Naive thymus-derived CD8-positive, alpha-beta T cell (primary cell): Measurements from ENCODE around the gene C18orf54. TPM values are rescaled to one million over a fixed set of nuclear protein-coding genes. Genes with fewer than 3 reads are reported as not detected.
A peak's percentile ranks its signal among the peaks of the same experiment; 100 is the strongest.

Experiments
- ATAC-seq, 2 donors: fragments of 150-1000 bp; cut with Tn5 transposase in 1 of 2; sonication (Bioruptor Pico), chemical (Tn5 transposase) in 1 of 2; 1 replicate in 1 of 2; 2 replicates in 1 of 2; pipeline ENCODE4 v1.10.0; 2021; ENCODE audit warnings: mild to moderate bottlenecking in 2 of 2, moderate library complexity in 2 of 2
- POLR2A ChIA-PET: fragments of 350-600 bp; sonication (Branson Sonifier 250); formaldehyde crosslinking; loops from one replicate; lab custom pipeline; 2021; ENCODE audit warnings: antibody characterized with exemption; lab: Charles Lee
- DNase-seq, 10 donors: peaks; one replicate each; pipeline versions ENCODE4 v3.0.0 to v3.0.0-alpha.2; 2020 to 2022
- H3K27ac Mint-ChIP-seq, 10 donors: one replicate each; pipeline ENCODE4 v1.8.0; 2020 to 2022; ENCODE audit warnings: mild to moderate bottlenecking in 10 of 10, mixed read lengths in 10 of 10, moderate library complexity in 4 of 10, inconsistent platforms in 1 of 10
- H3K27me3 Mint-ChIP-seq, 5 donors: one replicate each; pipeline ENCODE4 v1.8.0; 2021 to 2022; ENCODE audit warnings: mixed read lengths in 5 of 5
- H3K36me3 Mint-ChIP-seq, 3 donors: one replicate each; pipeline ENCODE4 v1.8.0; 2020 to 2022; ENCODE audit warnings: mixed read lengths in 3 of 3, mild to moderate bottlenecking in 2 of 3, inconsistent platforms in 1 of 3
- H3K4me1 Mint-ChIP-seq, 4 donors: one replicate each; pipeline ENCODE4 v1.8.0; 2021 to 2022; ENCODE audit warnings: mixed read lengths in 4 of 4
- H3K4me3 Mint-ChIP-seq, 10 donors: one replicate each; pipeline ENCODE4 v1.8.0; 2020 to 2022; ENCODE audit warnings: mild to moderate bottlenecking in 10 of 10, mixed read lengths in 10 of 10, moderate library complexity in 6 of 10, inconsistent platforms in 1 of 10
- H3K9me3 Mint-ChIP-seq, 9 donors: one replicate each; pipeline ENCODE4 v1.8.0; 2020 to 2022; ENCODE audit warnings: mixed read lengths in 9 of 9, mild to moderate bottlenecking in 3 of 9, inconsistent platforms in 1 of 9, moderate library complexity in 1 of 9
- polyA plus RNA-seq, 3 donors: library from polyadenylated mRNA; unstranded; fragments of 300-500 nt; fragmentation: Illumina TruSeq; gene quantifications; one replicate each; pipeline ENCODE4 v1.2.3, GENCODE V29; 2021
- total RNA-seq, 8 experiments: library from RNA in 2 of 8; stranded (reverse) in 2 of 8; gene quantifications; one replicate each; pipeline ENCODE4 v1.2.3 and lab custom pipeline; 2021 to 2026

Gene C18orf54
- total and polyA plus RNA-seq, 5 experiments from 2014 or later, result 0.98 to 4.2 (median 1.3) TPM

- ATAC-seq (no peak), DNase-seq (peak in 1 of 10 donors; percentile 7)
- Mint-ChIP-seq H3K27ac (peak overlapping the region in 1 of 10 donors; percentile 28), H3K4me1 (peaks cover 0 to 12% (median 1%) of the 10 kb centered on the region in 4 donors), H3K27me3 (peaks cover 3 to 38% (median 16%) of the 10 kb centered on the region in 5 donors), H3K4me3 (no peak overlapping the region), H3K36me3 (no peaks in the 10 kb centered on the region), H3K9me3 (peaks cover 0 to 2% (median 0%) of the 10 kb centered on the region in 9 donors)
- POLR2A ChIA-PET, result no interaction called here
Measured at GRCh38 chr18:54388203-54389142, 30.8 kb downstream of the C18orf54 start.

- POLR2A ChIA-PET, result no interaction called here
- Mint-ChIP-seq H3K36me3 (no peaks in the 10 kb centered on the region), H3K27me3 (peaks cover 3 to 38% (median 16%) of the 10 kb centered on the region in 5 donors), H3K4me1 (peaks cover 0 to 12% (median 1%) of the 10 kb centered on the region in 4 donors), H3K4me3 (no peak overlapping the region), H3K9me3 (peaks cover 0 to 2% (median 0%) of the 10 kb centered on the region in 9 donors), H3K27ac (peak overlapping the region in 1 of 10 donors; percentile 28)
- ATAC-seq (no peak), DNase-seq (no peak)
Measured at GRCh38 chr18:54389143-54389505, 31.4 kb downstream of the C18orf54 start.

GRCh38 chr18:54390838-54391237 is 33.1 kb downstream of the C18orf54 start:
- no peak overlapping the region for H3K4me3 Mint-ChIP-seq
- no peak for ATAC-seq
- POLR2A ChIA-PET, result no interaction called here

GRCh38 chr18:54392543-54393023 is 34.9 kb downstream of the C18orf54 start:
- no peak overlapping the region for H3K4me3 Mint-ChIP-seq
- H3K36me3 Mint-ChIP-seq, result no peaks in the 10 kb centered on the region
- ATAC-seq, result peak; percentile 57 to 65
- POLR2A ChIA-PET, result no interaction called here
- no peak overlapping the region for H3K27ac Mint-ChIP-seq
- H3K4me1 Mint-ChIP-seq, result peaks cover 0 to 12% (median 1%) of the 10 kb centered on the region in 4 donors
- peak in 3 of 10 donors; percentile 41 to 51 (median 48) for DNase-seq
- no peaks in the 10 kb centered on the region for H3K9me3 Mint-ChIP-seq
- peaks cover 3 to 38% (median 15%) of the 10 kb centered on the region in 5 donors for H3K27me3 Mint-ChIP-seq

More at GRCh38 chr18:54390838-54391237, 33.1 kb downstream of the C18orf54 start:
- peaks cover 0 to 2% (median 0%) of the 10 kb centered on the region in 9 donors for H3K9me3 Mint-ChIP-seq
- H3K27me3 Mint-ChIP-seq, result peaks cover 3 to 38% (median 16%) of the 10 kb centered on the region in 5 donors
- DNase-seq, result no peak
- peaks cover 0 to 12% (median 1%) of the 10 kb centered on the region in 4 donors for H3K4me1 Mint-ChIP-seq
- no peak overlapping the region for H3K27ac Mint-ChIP-seq
- no peaks in the 10 kb centered on the region for H3K36me3 Mint-ChIP-seq

GRCh38 chr18:54393648-54394294 is 36.1 kb downstream of the C18orf54 start:
- ATAC-seq (no peak), DNase-seq (no peak)
- no peaks in the 10 kb centered on the region for H3K36me3 Mint-ChIP-seq
- no peaks in the 10 kb centered on the region for H3K9me3 Mint-ChIP-seq
- H3K27ac Mint-ChIP-seq, result no peak overlapping the region
- POLR2A ChIA-PET, result no interaction called here
- H3K4me1 Mint-ChIP-seq, result peaks cover 0 to 5% (median 1%) of the 10 kb centered on the region in 4 donors
- H3K27me3 Mint-ChIP-seq, result peaks cover 0 to 29% (median 12%) of the 10 kb centered on the region in 5 donors
- no peak overlapping the region for H3K4me3 Mint-ChIP-seq

GRCh38 chr18:54396760-54397159 is 39.1 kb downstream of the C18orf54 start:
- DNase-seq, result no peak

GRCh38 chr18:54405290-54405689 is 47.6 kb downstream of the C18orf54 start:
- no peaks in the 10 kb centered on the region for H3K4me1 Mint-ChIP-seq
- H3K9me3 Mint-ChIP-seq, result no peaks in the 10 kb centered on the region
- H3K27ac Mint-ChIP-seq, result no peak overlapping the region
- DNase-seq (no peak), ATAC-seq (no peak)
- POLR2A ChIA-PET, result no interaction called here
- no peaks in the 10 kb centered on the region for H3K36me3 Mint-ChIP-seq
- no peak overlapping the region for H3K4me3 Mint-ChIP-seq
- peaks cover 9 to 34% (median 23%) of the 10 kb centered on the region in 5 donors for H3K27me3 Mint-ChIP-seq

More at GRCh38 chr18:54396760-54397159, 39.1 kb downstream of the C18orf54 start:
- peaks cover 0 to 5% (median 0%) of the 10 kb centered on the region in 5 donors for H3K27me3 Mint-ChIP-seq
- no peak overlapping the region for H3K27ac Mint-ChIP-seq
- H3K4me1 Mint-ChIP-seq, result no peaks in the 10 kb centered on the region
- H3K4me3 Mint-ChIP-seq, result no peak overlapping the region
- H3K36me3 Mint-ChIP-seq, result no peaks in the 10 kb centered on the region
- H3K9me3 Mint-ChIP-seq, result no peaks in the 10 kb centered on the region
- no peak for ATAC-seq
- POLR2A ChIA-PET, result no interaction called here

- Mint-ChIP-seq H3K27me3 (peaks cover 12 to 25% (median 14%) of the 10 kb centered on the region in 5 donors), H3K4me1 (no peaks in the 10 kb centered on the region), H3K27ac (no peak overlapping the region), H3K4me3 (no peak overlapping the region), H3K36me3 (no peaks in the 10 kb centered on the region), H3K9me3 (peaks cover 0 to 5% (median 0%) of the 10 kb centered on the region in 9 donors)
- ATAC-seq (no peak), DNase-seq (no peak)
- POLR2A ChIA-PET, result no interaction called here
Measured at GRCh38 chr18:54411781-54412180, 54.1 kb downstream of the C18orf54 start.

GRCh38 chr18:54415086-54415485 is 57.4 kb downstream of the C18orf54 start:
- Mint-ChIP-seq H3K27ac (no peak overlapping the region), H3K4me3 (no peak overlapping the region), H3K4me1 (no peaks in the 10 kb centered on the region), H3K9me3 (peaks cover 0 to 5% (median 0%) of the 10 kb centered on the region in 9 donors), H3K36me3 (no peaks in the 10 kb centered on the region), H3K27me3 (peaks cover 7 to 23% (median 11%) of the 10 kb centered on the region in 5 donors)
- ATAC-seq, result no peak
- POLR2A ChIA-PET, result no interaction called here
- no peak for DNase-seq

- ATAC-seq (no peak), DNase-seq (no peak)
- POLR2A ChIA-PET, result no interaction called here
- Mint-ChIP-seq H3K36me3 (no peaks in the 10 kb centered on the region), H3K9me3 (peaks cover 0 to 5% (median 0%) of the 10 kb centered on the region in 9 donors), H3K27ac (no peak overlapping the region), H3K4me3 (no peak overlapping the region), H3K27me3 (peaks cover 10 to 23% (median 13%) of the 10 kb centered on the region in 5 donors), H3K4me1 (no peaks in the 10 kb centered on the region)
Measured at GRCh38 chr18:54416436-54416835, 58.7 kb downstream of the C18orf54 start.

GRCh38 chr18:54423831-54424230 is 66.1 kb downstream of the C18orf54 start:
- no peak for DNase-seq
- Mint-ChIP-seq H3K9me3 (no peaks in the 10 kb centered on the region), H3K36me3 (no peaks in the 10 kb centered on the region), H3K4me1 (peaks cover 0 to 2% (median 0%) of the 10 kb centered on the region in 4 donors), H3K27me3 (peaks cover 6 to 29% (median 21%) of the 10 kb centered on the region in 5 donors), H3K4me3 (no peak overlapping the region), H3K27ac (no peak overlapping the region)
- ATAC-seq, result no peak
- POLR2A ChIA-PET, result no interaction called here

- no peaks in the 10 kb centered on the region for H3K36me3 Mint-ChIP-seq
- H3K27me3 Mint-ChIP-seq, result peaks cover 0 to 21% (median 18%) of the 10 kb centered on the region in 5 donors
- no peak for ATAC-seq
- H3K9me3 Mint-ChIP-seq, result no peaks in the 10 kb centered on the region
- no peak for DNase-seq
- peaks cover 0 to 2% (median 0%) of the 10 kb centered on the region in 4 donors for H3K4me1 Mint-ChIP-seq
- POLR2A ChIA-PET, result no interaction called here
- no peak overlapping the region for H3K27ac Mint-ChIP-seq
- H3K4me3 Mint-ChIP-seq, result no peak overlapping the region
Measured at GRCh38 chr18:54426085-54426665, 68.5 kb downstream of the C18orf54 start.
